Thymus (tissue), 11 donors: Measurements from ENCODE around the gene MRGPRF. TPM values are rescaled to one million over a fixed set of nuclear protein-coding genes. Genes with fewer than 3 reads are reported as not detected.

Experiments
- DNase-seq, 9 donors: peaks; one replicate each; pipeline ENCODE4 v3.0.0-alpha.2; 2013; ENCODE audit warnings: low spot score in 9 of 9, low read depth in 6 of 9, missing footprints in 1 of 9
- H3K27ac ChIP-seq, 2 donors: one replicate each; pipeline ENCODE4 v1.5.1; 2013; ENCODE audit warnings: control low read depth in 1 of 2, low read depth in 1 of 2, low read length in 1 of 2, mild to moderate bottlenecking in 1 of 2, moderate library complexity in 1 of 2
- H3K27me3 ChIP-seq, 2 donors: one replicate each; pipeline ENCODE4 v1.5.1; 2013; ENCODE audit warnings: low read length in 1 of 2; ENCODE audit not compliant: control insufficient read depth in 2 of 2, insufficient read depth in 1 of 2
- H3K36me3 ChIP-seq, 2 donors: one replicate each; pipeline ENCODE4 v1.5.1; 2013; ENCODE audit warnings: low read length in 1 of 2, mild to moderate bottlenecking in 1 of 2, moderate library complexity in 1 of 2; ENCODE audit not compliant: control insufficient read depth in 2 of 2, insufficient read depth in 2 of 2
- H3K4me1 ChIP-seq, 2 donors: one replicate each; pipeline ENCODE4 v1.5.1; 2013; ENCODE audit warnings: low read length in 2 of 2; ENCODE audit not compliant: control insufficient read depth in 2 of 2, insufficient read depth in 2 of 2
- H3K4me3 ChIP-seq, 2 donors: one replicate each; pipeline ENCODE4 v1.5.1; 2013; ENCODE audit warnings: low read length in 2 of 2, control low read depth in 1 of 2, mild to moderate bottlenecking in 1 of 2
- H3K9me3 ChIP-seq, 2 donors: one replicate each; pipeline ENCODE4 v1.5.1; 2013; ENCODE audit warnings: low read length in 1 of 2, mild to moderate bottlenecking in 1 of 2; ENCODE audit not compliant: control insufficient read depth in 2 of 2, insufficient read depth in 1 of 2
- WGBS: extraction: QIAGEN DNeasy Blood & Tissue Kit; methylation state at CpG from one replicate; pipeline ENCODE4 v1.1.7; 2013; 5-methylcytosine and 5-hydroxymethylcytosine counted together
- polyA plus RNA-seq: library from polyadenylated mRNA; stranded (reverse); fragments of 200-250 nt; gene quantifications from one replicate; pipeline ENCODE4 v1.2.3, GENCODE V29; 2013
- total RNA-seq: library from RNA; stranded (reverse); fragments of 120-200 nt; gene quantifications from one replicate; pipeline ENCODE4 v1.2.4, GENCODE V29; 2013
- donor health status: healthy.

Gene MRGPRF
- total and polyA plus RNA-seq, 2 donors, result 0.57 to 4.7 TPM

GRCh38 chr11:69032833-69033232 is 19.8 kb upstream of the MRGPRF start:
- no peaks in the 10 kb centered on the region for H3K9me3 ChIP-seq
- WGBS, result 93% methylated on average over 7 of the region's 7 CpGs
- no peak overlapping the region for H3K4me3 ChIP-seq
- H3K27me3 ChIP-seq, result peaks cover 0 to 2% of the 10 kb centered on the region in 2 donors
- H3K27ac ChIP-seq, result no peak overlapping the region
- DNase-seq, result no peak
- no peaks in the 10 kb centered on the region for H3K36me3 ChIP-seq
- no peaks in the 10 kb centered on the region for H3K4me1 ChIP-seq

GRCh38 chr11:69030301-69030700 is 17.3 kb upstream of the MRGPRF start:
- Histone ChIP-seq H3K9me3 (no peaks in the 10 kb centered on the region), H3K4me3 (no peak overlapping the region), H3K4me1 (no peaks in the 10 kb centered on the region), H3K36me3 (no peaks in the 10 kb centered on the region), H3K27me3 (peaks cover 0 to 2% of the 10 kb centered on the region in 2 donors), H3K27ac (no peak overlapping the region)
- 82% methylated on average over 6 of the region's 6 CpGs for WGBS
- DNase-seq, result no peak

- DNase-seq, result no peak
- 81% methylated on average over 9 of the region's 9 CpGs for WGBS
- H3K9me3 ChIP-seq, result no peaks in the 10 kb centered on the region
- H3K27ac ChIP-seq, result no peak overlapping the region
- no peaks in the 10 kb centered on the region for H3K27me3 ChIP-seq
- no peak overlapping the region for H3K4me3 ChIP-seq
- no peaks in the 10 kb centered on the region for H3K4me1 ChIP-seq
- no peaks in the 10 kb centered on the region for H3K36me3 ChIP-seq
These were observed 14.8 kb upstream of the MRGPRF start for GRCh38 chr11:69027704-69028372.

- no peak overlapping the region for H3K4me3 ChIP-seq
- no peaks in the 10 kb centered on the region for H3K9me3 ChIP-seq
- no peaks in the 10 kb centered on the region for H3K4me1 ChIP-seq
These were observed 11.5 kb upstream of the MRGPRF start for GRCh38 chr11:69024509-69024908.

GRCh38 chr11:69022260-69022659 is 9.2 kb upstream of the MRGPRF start:
- no peak overlapping the region for H3K27ac ChIP-seq
- H3K4me1 ChIP-seq, result no peaks in the 10 kb centered on the region
- 96% methylated on average over 10 of the region's 10 CpGs for WGBS
- no peak for DNase-seq
- no peaks in the 10 kb centered on the region for H3K36me3 ChIP-seq
- H3K27me3 ChIP-seq, result no peaks in the 10 kb centered on the region
- no peaks in the 10 kb centered on the region for H3K9me3 ChIP-seq
- no peak overlapping the region for H3K4me3 ChIP-seq

More at GRCh38 chr11:69024509-69024908, 11.5 kb upstream of the MRGPRF start:
- DNase-seq, result no peak
- H3K36me3 ChIP-seq, result no peaks in the 10 kb centered on the region
- no peak overlapping the region for H3K27ac ChIP-seq
- 94% methylated on average over 6 of the region's 6 CpGs for WGBS
- no peaks in the 10 kb centered on the region for H3K27me3 ChIP-seq

- Histone ChIP-seq H3K4me3 (no peak overlapping the region), H3K9me3 (no peaks in the 10 kb centered on the region), H3K27me3 (peaks cover 11 to 20% of the 10 kb centered on the region in 2 donors), H3K4me1 (no peaks in the 10 kb centered on the region), H3K36me3 (no peaks in the 10 kb centered on the region), H3K27ac (no peak overlapping the region)
- no peak for DNase-seq
- WGBS, result 89% methylated on average over 13 of the region's 13 CpGs
These were observed 5.9 kb upstream of the MRGPRF start for GRCh38 chr11:69018924-69019323.

GRCh38 chr11:69017951-69018350 is 4.9 kb upstream of the MRGPRF start:
- peaks cover 21 to 30% of the 10 kb centered on the region in 2 donors for H3K27me3 ChIP-seq
- no peaks in the 10 kb centered on the region for H3K36me3 ChIP-seq
- no peak for DNase-seq
- 91% methylated on average over 10 of the region's 10 CpGs for WGBS
- H3K4me3 ChIP-seq, result no peak overlapping the region
- H3K9me3 ChIP-seq, result no peaks in the 10 kb centered on the region
- no peak overlapping the region for H3K27ac ChIP-seq
- no peaks in the 10 kb centered on the region for H3K4me1 ChIP-seq

- Histone ChIP-seq H3K4me1 (no peaks in the 10 kb centered on the region), H3K4me3 (no peak overlapping the region), H3K27ac (no peak overlapping the region), H3K27me3 (peaks cover 50 to 59% of the 10 kb centered on the region in 2 donors), H3K36me3 (no peaks in the 10 kb centered on the region), H3K9me3 (no peaks in the 10 kb centered on the region)
- 72% methylated on average over 9 of the region's 9 CpGs for WGBS
- DNase-seq, result no peak
These were observed 2.0 kb upstream of the MRGPRF start for GRCh38 chr11:69014898-69015549.

GRCh38 chr11:69014084-69014851 is 1.2 kb upstream of the MRGPRF start:
- peaks cover 50 to 67% of the 10 kb centered on the region in 2 donors for H3K27me3 ChIP-seq
- no peaks in the 10 kb centered on the region for H3K4me1 ChIP-seq
- H3K27ac ChIP-seq, result no peak overlapping the region
- no peak overlapping the region for H3K4me3 ChIP-seq
- H3K36me3 ChIP-seq, result no peaks in the 10 kb centered on the region
- H3K9me3 ChIP-seq, result no peaks in the 10 kb centered on the region
- no peak for DNase-seq
- WGBS, result 55% methylated on average over 28 of the region's 28 CpGs
